CD4-positive, alpha-beta T cell (primary cell): ENCODE results near the gene RYR2. TPM values are rescaled to one million over a fixed set of nuclear protein-coding genes. Genes with fewer than 3 reads are reported as not detected.

ENCODE experiments used
- ATAC-seq: fragments of 200-7000 bp; cut with Tn5 transposase; one replicate; pipeline ENCODE4 v1.10.0; 2022; ENCODE audit warnings: mild to moderate bottlenecking; ENCODE audit not compliant: poor library complexity
- CTCF ChIA-PET: fragments of 350-600 bp; sonication (Branson Sonifier 250); formaldehyde crosslinking; loops from one replicate; lab custom pipeline; 2021; ENCODE audit warnings: antibody characterized with exemption, inconsistent platforms; lab: Charles Lee
- POLR2A ChIA-PET: fragments of 350-600 bp; sonication (Branson Sonifier 250); formaldehyde crosslinking; loops from one replicate; lab custom pipeline; 2021; ENCODE audit warnings: antibody characterized with exemption, inconsistent platforms; lab: Charles Lee
- DNase-seq, 14 experiments: peaks; one replicate each; pipeline ENCODE4 v3.0.0-alpha.2; 2013 to 2020; ENCODE audit warnings: mixed read lengths in 2 of 14
- H3K27ac ChIP-seq, 2 donors: one replicate each; pipeline versions ENCODE4 v1.5.1 to v1.7.0; 2013; ENCODE audit warnings: low read length in 2 of 2, low read depth in 1 of 2, mild to moderate bottlenecking in 1 of 2
- H3K27me3 ChIP-seq, 2 experiments: 1 replicate in 1 of 2; 2 replicates in 1 of 2; pipeline versions ENCODE4 v1.6.1 to v1.7.0; 2013; ENCODE audit warnings: low read length in 2 of 2, control low read depth in 1 of 2, mild to moderate bottlenecking in 1 of 2, moderate library complexity in 1 of 2; ENCODE audit not compliant: insufficient read depth in 2 of 2, control insufficient read depth in 1 of 2
- H3K36me3 ChIP-seq: one replicate; pipeline ENCODE4 v1.6.1; 2013; ENCODE audit warnings: low read length, control low read depth; ENCODE audit not compliant: insufficient read depth
- H3K4me1 ChIP-seq: one replicate; pipeline ENCODE4 v1.6.1; 2013; ENCODE audit warnings: low read length, control low read depth; ENCODE audit not compliant: insufficient read depth
- H3K4me3 ChIP-seq: one replicate; pipeline ENCODE4 v1.5.1; 2013; ENCODE audit warnings: mild to moderate bottlenecking, low read length, moderate library complexity
- H3K9me3 ChIP-seq, 2 experiments: 1 replicate in 1 of 2; 2 replicates in 1 of 2; pipeline versions ENCODE4 v1.6.1 to v1.7.0; 2013; ENCODE audit warnings: low read length in 2 of 2, mild to moderate bottlenecking in 2 of 2, control low read depth in 1 of 2, moderate library complexity in 1 of 2; ENCODE audit not compliant: control insufficient read depth in 1 of 2, insufficient read depth in 1 of 2
- H3K27ac Mint-ChIP-seq: one replicate; pipeline ENCODE4 v1.8.0; 2020; ENCODE audit warnings: mixed read lengths
- H3K27me3 Mint-ChIP-seq: one replicate; pipeline ENCODE4 v1.8.0; 2021; ENCODE audit warnings: mixed read lengths
- H3K36me3 Mint-ChIP-seq: one replicate; pipeline ENCODE4 v1.8.0; 2021; ENCODE audit warnings: low read depth, mixed read lengths
- H3K4me1 Mint-ChIP-seq: one replicate; pipeline ENCODE4 v1.8.0; 2021; ENCODE audit warnings: low read depth, mixed read lengths
- H3K4me3 Mint-ChIP-seq: one replicate; pipeline ENCODE4 v1.8.0; 2020; ENCODE audit warnings: mild to moderate bottlenecking, mixed read lengths
- H3K9me3 Mint-ChIP-seq: one replicate; pipeline ENCODE4 v1.8.0; 2020; ENCODE audit warnings: mixed read lengths
- intact Hi-C, 2 experiments: fragments of 100-400 bp; cut with DNase I in 1 of 2; cut with micrococcal nuclease in 1 of 2; formaldehyde crosslinking; loops; one replicate each; pipeline versions ENCODE4 v1.15.1 to v1.9.0; 2023 to 2025; cut with DNase I, micrococcal nuclease
- total RNA-seq, 174 experiments: library from RNA in 2 of 174; stranded (reverse) in 2 of 174; gene quantifications; one replicate each; pipeline ENCODE4 v1.2.3 and lab custom pipeline; 2021 to 2026
- TF ChIP-seq, protein P1 (sequence below): fragments of 200-600 bp; IDR thresholded peaks from one replicate; pipeline ENCODE4 v1.8.0; 2022; ENCODE audit warnings: antibody characterized with exemption, mild to moderate bottlenecking

The RYR2 gene
- total RNA-seq, 2 experiments from 2014 or later, result not detected

DNA sequence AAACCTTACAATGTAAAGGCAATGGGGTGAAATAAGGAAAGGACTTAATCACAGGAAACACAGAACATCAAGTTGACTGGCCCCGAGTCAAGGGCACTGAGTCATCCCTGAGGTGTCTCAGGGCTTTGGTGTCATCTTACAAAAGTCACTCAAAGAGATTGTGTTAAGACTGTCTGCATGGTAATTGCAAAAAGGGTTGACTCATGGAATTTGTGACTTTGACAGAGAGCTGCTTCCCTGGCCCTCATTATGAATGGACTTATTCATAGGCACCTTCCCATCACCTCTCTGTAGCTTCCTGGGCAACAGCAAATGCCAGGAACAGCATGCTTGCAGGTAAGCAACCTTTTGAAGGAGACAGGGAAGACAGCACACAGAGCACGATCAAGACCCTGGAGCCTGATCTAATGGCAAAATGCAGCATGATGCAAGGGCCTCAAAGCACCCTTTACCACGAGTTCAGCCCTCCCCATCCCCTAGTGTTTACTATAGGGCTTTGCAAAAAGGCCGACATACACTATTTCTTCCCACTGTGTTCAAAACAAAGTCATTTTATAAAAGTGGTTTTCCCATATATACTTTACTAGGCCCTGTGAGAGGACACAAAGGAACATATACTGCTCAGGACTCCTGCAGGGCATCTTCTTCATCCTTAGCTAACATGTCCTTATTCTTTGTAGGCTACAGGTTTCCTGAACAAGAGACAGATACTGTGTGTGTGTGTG lies 831.7 kb downstream of the RYR2 start:
- no peak for ATAC-seq
- no peaks in the 10 kb centered on the region for H3K4me1 ChIP-seq
- no peak overlapping the region for H3K4me3 ChIP-seq
- H3K27ac Mint-ChIP-seq, result no peak overlapping the region
- no peaks in the 10 kb centered on the region for H3K36me3 ChIP-seq
- ChIA-PET POLR2A (interaction anchor here (0.6 kb wide), 1 partner anchor 79 kb away, joined by 3 read pairs; no protein-coding TSS in a partner anchor), CTCF (no interaction called here)
- H3K9me3 ChIP-seq, result no peaks in the 10 kb centered on the region
- no peaks in the 10 kb centered on the region for H3K36me3 Mint-ChIP-seq
- no peak for DNase-seq
- no peak overlapping the region for H3K27ac ChIP-seq
- no peaks in the 10 kb centered on the region for H3K27me3 ChIP-seq
- intact Hi-C loops, result no loop called here
- H3K9me3 Mint-ChIP-seq, result no peaks in the 10 kb centered on the region
- H3K27me3 Mint-ChIP-seq, result no peaks in the 10 kb centered on the region
- H3K4me3 Mint-ChIP-seq, result no peak overlapping the region
- H3K4me1 Mint-ChIP-seq, result no peaks in the 10 kb centered on the region
- TF ChIP-seq, protein P1, sequence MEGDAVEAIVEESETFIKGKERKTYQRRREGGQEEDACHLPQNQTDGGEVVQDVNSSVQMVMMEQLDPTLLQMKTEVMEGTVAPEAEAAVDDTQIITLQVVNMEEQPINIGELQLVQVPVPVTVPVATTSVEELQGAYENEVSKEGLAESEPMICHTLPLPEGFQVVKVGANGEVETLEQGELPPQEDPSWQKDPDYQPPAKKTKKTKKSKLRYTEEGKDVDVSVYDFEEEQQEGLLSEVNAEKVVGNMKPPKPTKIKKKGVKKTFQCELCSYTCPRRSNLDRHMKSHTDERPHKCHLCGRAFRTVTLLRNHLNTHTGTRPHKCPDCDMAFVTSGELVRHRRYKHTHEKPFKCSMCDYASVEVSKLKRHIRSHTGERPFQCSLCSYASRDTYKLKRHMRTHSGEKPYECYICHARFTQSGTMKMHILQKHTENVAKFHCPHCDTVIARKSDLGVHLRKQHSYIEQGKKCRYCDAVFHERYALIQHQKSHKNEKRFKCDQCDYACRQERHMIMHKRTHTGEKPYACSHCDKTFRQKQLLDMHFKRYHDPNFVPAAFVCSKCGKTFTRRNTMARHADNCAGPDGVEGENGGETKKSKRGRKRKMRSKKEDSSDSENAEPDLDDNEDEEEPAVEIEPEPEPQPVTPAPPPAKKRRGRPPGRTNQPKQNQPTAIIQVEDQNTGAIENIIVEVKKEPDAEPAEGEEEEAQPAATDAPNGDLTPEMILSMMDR, result no peak

DNA sequence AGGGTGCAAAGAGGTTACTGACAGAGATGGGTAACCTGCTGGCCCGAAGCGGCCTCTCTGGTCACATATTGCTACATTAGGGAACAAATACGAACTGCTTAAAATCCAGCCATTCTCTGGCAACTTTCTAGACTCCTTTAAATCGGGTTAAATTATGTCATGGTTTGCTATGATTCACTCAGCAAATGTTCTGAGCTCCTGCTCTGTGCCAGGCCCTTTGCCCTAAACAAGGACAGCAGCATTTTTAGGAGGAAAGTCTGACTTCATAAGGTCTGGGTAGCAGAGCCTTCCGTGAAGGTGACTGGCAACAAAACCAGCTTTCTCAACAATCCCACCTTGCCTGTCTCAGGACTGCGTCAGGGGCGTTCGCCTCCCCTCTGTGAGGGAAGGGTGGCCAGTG lies 833.3 kb downstream of the RYR2 start:
- Mint-ChIP-seq H3K27ac (no peak overlapping the region), H3K4me1 (no peaks in the 10 kb centered on the region), H3K9me3 (no peaks in the 10 kb centered on the region), H3K36me3 (no peaks in the 10 kb centered on the region), H3K4me3 (no peak overlapping the region), H3K27me3 (no peaks in the 10 kb centered on the region)
- intact Hi-C loops, result no loop called here
- no peaks in the 10 kb centered on the region for H3K9me3 ChIP-seq
- no peak overlapping the region for H3K4me3 ChIP-seq
- H3K4me1 ChIP-seq, result no peaks in the 10 kb centered on the region
- POLR2A ChIA-PET, result no interaction called here
- TF ChIP-seq, protein P1, result no peak
- H3K36me3 ChIP-seq, result no peaks in the 10 kb centered on the region
- CTCF ChIA-PET, result no interaction called here
- DNase-seq (no peak), ATAC-seq (no peak)
- no peaks in the 10 kb centered on the region for H3K27me3 ChIP-seq
- H3K27ac ChIP-seq, result no peak overlapping the region

DNA sequence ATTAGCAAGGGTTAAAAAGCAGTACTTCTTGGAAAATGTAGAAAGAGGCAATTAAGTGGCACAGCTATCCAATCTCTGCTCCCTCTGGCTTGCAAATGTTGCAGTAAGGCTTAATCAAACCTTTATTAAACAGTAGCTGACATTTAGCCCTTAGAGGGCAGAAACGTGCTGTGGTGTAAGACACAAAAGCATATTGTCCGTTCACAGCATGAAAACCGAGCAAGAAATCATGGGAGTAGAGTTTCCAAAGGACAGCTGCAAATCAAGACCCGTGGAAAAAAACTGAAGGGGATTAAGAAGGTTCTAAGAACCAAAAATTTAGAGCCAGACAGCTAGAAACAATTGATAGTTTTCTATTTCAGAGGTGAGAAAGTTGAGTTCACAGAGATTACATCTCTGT lies 835.6 kb downstream of the RYR2 start:
- H3K36me3 Mint-ChIP-seq, result no peaks in the 10 kb centered on the region
- peaks cover under 1% of the 10 kb centered on the region for H3K9me3 Mint-ChIP-seq
- ChIA-PET POLR2A (no interaction called here), CTCF (no interaction called here)
- TF ChIP-seq, protein P1, result no peak
- H3K27ac ChIP-seq, result no peak overlapping the region
- no peak overlapping the region for H3K27ac Mint-ChIP-seq
- no peaks in the 10 kb centered on the region for H3K36me3 ChIP-seq
- no peaks in the 10 kb centered on the region for H3K27me3 Mint-ChIP-seq
- intact Hi-C loops, result no loop called here
- H3K4me3 ChIP-seq, result no peak overlapping the region
- H3K9me3 ChIP-seq, result no peaks in the 10 kb centered on the region
- DNase-seq (no peak), ATAC-seq (no peak)
- no peaks in the 10 kb centered on the region for H3K4me1 Mint-ChIP-seq
- H3K27me3 ChIP-seq, result no peaks in the 10 kb centered on the region
- H3K4me1 ChIP-seq, result no peaks in the 10 kb centered on the region
- H3K4me3 Mint-ChIP-seq, result no peak overlapping the region
